ENCODE results near the gene ADCY4.

DNA sequence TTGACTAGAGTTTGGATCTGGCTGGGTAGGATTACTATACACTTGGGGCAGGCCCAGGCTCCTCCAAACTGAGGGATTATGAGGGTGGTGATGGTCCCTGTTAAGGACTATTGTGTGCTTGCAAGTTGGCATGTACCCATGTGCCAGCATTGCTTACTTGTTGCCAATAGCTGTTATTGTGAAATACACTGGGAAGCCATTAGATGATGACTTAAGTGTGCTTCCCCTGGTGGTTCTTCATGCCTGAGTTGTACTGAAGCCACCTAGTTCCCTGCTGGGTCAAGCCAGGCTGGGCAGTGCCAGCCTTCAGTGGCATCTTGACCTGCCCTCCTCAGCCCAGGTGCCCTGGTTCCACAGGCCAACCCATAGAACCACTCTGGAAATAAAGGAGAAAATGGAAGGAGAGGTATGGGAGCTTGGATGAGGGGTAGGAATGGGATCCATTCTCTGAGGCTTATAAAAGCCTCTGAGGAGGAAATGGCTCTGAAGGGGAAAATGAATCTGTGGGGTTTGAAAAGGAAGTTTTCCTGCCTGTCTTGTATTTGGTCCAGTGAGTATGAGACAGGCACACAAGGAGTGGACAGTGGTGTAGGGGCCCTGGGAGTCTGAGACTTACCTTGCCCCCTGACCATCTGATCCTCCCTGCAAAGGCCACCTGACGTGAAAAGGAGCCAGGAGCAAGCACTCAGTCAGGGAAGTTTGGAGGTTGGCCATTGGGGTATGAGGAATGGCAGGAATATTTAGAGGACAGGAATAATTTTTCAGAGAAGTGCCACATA lies 22.8 kb downstream of the ADCY4 start:
- TF ChIP-seq, protein P1, sequence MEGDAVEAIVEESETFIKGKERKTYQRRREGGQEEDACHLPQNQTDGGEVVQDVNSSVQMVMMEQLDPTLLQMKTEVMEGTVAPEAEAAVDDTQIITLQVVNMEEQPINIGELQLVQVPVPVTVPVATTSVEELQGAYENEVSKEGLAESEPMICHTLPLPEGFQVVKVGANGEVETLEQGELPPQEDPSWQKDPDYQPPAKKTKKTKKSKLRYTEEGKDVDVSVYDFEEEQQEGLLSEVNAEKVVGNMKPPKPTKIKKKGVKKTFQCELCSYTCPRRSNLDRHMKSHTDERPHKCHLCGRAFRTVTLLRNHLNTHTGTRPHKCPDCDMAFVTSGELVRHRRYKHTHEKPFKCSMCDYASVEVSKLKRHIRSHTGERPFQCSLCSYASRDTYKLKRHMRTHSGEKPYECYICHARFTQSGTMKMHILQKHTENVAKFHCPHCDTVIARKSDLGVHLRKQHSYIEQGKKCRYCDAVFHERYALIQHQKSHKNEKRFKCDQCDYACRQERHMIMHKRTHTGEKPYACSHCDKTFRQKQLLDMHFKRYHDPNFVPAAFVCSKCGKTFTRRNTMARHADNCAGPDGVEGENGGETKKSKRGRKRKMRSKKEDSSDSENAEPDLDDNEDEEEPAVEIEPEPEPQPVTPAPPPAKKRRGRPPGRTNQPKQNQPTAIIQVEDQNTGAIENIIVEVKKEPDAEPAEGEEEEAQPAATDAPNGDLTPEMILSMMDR (IDR thresholded peaks at IDR 0.05; ENCODE audit: insufficient read depth, low read length, poor library complexity, severe bottlenecking): no peak
- TF ChIP-seq EZH2phosphoT487 (conservative IDR thresholded peaks at IDR 0.05; ENCODE audit: low read length): no peak
